ENCODE results near the gene EGR1.

Gene EGR1

DNA sequence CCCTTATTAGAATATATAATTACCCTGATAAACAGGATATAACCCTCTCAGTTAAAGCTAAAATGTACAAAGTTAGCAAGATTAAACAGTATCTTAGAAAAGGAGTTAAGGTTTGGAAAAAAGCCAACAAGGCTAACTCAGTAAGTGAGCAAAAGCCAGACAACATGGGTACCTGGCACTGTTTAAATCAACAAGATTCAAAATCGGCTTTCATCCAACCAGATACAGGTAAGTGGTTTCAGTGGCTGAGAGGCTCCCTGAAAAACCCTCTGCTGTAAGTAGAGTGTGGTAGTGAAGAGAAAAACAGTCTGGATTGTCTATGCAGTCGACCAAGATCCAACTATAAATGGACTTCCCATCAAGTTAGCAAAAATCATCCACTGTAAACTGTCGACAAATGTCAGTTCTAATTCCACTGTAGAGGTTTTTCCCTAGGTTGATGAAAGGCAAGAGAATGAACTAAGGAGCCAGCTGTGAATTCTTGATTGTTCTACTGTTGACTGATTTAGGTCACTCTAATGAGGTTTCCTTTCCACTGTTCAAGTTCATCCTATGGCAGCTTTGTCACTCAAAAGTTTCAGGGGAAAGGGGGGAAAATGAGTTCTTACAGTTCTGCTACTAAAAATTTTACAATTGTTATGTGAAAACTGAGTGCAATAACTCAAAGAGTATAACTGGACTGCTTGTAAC is 50.4 kb downstream of the EGR1 start:
- DNase-seq, result no peak

DNA sequence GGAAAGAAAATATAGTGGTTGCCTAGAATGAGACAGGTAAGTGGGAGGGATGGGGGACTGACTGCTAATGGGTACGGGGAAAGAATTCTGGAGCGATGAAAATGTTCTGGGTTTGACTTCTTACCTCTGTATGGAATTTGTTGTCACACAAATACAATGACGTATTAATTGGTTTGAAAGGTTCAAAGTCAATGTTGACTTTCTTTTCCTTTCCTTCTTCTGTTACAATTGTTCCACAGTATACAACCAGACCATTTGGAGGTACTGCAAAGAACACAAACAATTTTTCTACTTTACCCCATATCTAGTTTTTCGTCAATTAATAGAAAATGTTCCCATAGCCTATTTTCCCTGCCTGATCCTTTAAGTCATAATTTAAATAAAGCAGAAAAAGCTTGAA is 52.2 kb downstream of the EGR1 start:
- no peak for DNase-seq

All from NCI-H510A treated with DMSO at 0.1 percent for 48 hours (cell line).